HL-60 (cell line): ENCODE data around the gene SCAMP2.

Experiments used
- POLR2AphosphoS5 ChIP-seq: IDR thresholded peaks from 2 replicates; pipeline ENCODE4 v1.6.1; 2012; ENCODE audit warnings: low read depth
- SPI1 ChIP-seq: IDR thresholded peaks from 2 replicates; pipeline ENCODE4 v1.6.1; 2012; ENCODE audit warnings: low read depth, mild to moderate bottlenecking, borderline replicate concordance
- TF ChIP-seq, protein P1 (sequence below): IDR thresholded peaks from one replicate; pipeline ENCODE4 v1.5.1; 2011; ENCODE audit warnings: low read length, control low read depth, inconsistent platforms; ENCODE audit not compliant: insufficient read depth

DNA sequence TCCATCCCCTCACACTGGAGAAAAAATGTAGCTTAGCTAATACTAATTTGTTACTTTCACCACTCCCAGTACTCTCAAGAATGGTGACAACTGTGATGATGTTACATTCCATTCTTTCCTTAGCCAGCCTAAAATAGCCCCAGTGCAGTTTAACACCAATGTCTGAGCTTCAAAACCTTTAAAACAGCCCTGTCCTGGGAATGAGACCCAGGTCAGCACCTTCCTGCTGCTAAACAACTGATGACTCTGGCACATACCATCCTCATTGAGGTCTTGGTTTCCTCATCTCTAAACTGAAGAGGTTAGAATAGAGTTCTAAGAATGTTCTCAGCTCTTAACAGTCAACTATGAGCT lies 3.8 kb downstream of the SCAMP2 start:
- TF ChIP-seq, protein P1, sequence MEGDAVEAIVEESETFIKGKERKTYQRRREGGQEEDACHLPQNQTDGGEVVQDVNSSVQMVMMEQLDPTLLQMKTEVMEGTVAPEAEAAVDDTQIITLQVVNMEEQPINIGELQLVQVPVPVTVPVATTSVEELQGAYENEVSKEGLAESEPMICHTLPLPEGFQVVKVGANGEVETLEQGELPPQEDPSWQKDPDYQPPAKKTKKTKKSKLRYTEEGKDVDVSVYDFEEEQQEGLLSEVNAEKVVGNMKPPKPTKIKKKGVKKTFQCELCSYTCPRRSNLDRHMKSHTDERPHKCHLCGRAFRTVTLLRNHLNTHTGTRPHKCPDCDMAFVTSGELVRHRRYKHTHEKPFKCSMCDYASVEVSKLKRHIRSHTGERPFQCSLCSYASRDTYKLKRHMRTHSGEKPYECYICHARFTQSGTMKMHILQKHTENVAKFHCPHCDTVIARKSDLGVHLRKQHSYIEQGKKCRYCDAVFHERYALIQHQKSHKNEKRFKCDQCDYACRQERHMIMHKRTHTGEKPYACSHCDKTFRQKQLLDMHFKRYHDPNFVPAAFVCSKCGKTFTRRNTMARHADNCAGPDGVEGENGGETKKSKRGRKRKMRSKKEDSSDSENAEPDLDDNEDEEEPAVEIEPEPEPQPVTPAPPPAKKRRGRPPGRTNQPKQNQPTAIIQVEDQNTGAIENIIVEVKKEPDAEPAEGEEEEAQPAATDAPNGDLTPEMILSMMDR: no peak
- no peak for TF ChIP-seq POLR2AphosphoS5
- TF ChIP-seq SPI1: no peak
